Activated CD8-positive, alpha-beta memory T cell treated with anti-CD3 and anti-CD28 coated beads for 36 hours (primary cell): Measurements from ENCODE around the gene RAD51. TPM values are rescaled to one million over a fixed set of nuclear protein-coding genes. Genes with fewer than 3 reads are reported as not detected.

ENCODE experiments used
- CTCF ChIA-PET: fragments of 350-600 bp; sonication (Branson Sonifier 250); formaldehyde crosslinking; loops from one replicate; lab custom pipeline; 2021; ENCODE audit warnings: antibody characterized with exemption; lab: Charles Lee
- POLR2A ChIA-PET: fragments of 350-600 bp; sonication (Branson Sonifier 250); formaldehyde crosslinking; loops from one replicate; lab custom pipeline; 2021; ENCODE audit warnings: antibody characterized with exemption; lab: Charles Lee
- total RNA-seq, 2 experiments: library from RNA; stranded (reverse); gene quantifications; one replicate each; pipeline ENCODE4 v1.2.3, GENCODE V29; 2021

Gene RAD51
- total RNA-seq, 2 experiments from 2014 or later, result 63.8 to 69.5 TPM

DNA sequence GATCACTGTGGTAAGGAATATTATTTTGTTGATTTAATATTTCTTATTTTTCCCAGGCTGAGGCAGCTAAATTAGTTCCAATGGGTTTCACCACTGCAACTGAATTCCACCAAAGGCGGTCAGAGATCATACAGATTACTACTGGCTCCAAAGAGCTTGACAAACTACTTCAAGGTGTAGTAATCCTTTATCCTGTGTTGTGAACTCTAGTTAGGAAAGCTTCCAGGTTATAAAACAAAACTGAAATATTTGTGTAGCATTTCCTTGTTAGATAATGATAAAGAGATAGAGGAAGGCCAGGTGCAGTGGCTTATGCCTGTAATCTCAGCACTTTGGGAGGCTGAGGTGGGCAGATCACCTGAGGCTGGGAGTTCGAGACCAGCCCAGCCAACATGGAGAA is 11.1 kb downstream of the RAD51 start:
- ChIA-PET CTCF (no interaction called here), POLR2A (no interaction called here)

- ChIA-PET POLR2A (interaction anchor here (0.6 to 0.7 kb wide), 2 partner anchors 100 to 126 kb away, joined by 3 to 5 read pairs; no protein-coding TSS in a partner anchor), CTCF (no interaction called here)
These were observed 19.2 kb downstream of the RAD51 start for GRCh38 chr15:40714144-40714543.

GRCh38 chr15:40716165-40716564 is 21.2 kb downstream of the RAD51 start:
- CTCF ChIA-PET, result interaction anchor here (1.0 kb wide), 1 partner anchor 114 kb away, joined by 5 read pairs; no protein-coding TSS in a partner anchor
- POLR2A ChIA-PET, result no interaction called here

GRCh38 chr15:40721701-40722100 is 26.7 kb downstream of the RAD51 start:
- CTCF ChIA-PET, result no interaction called here

DNA sequence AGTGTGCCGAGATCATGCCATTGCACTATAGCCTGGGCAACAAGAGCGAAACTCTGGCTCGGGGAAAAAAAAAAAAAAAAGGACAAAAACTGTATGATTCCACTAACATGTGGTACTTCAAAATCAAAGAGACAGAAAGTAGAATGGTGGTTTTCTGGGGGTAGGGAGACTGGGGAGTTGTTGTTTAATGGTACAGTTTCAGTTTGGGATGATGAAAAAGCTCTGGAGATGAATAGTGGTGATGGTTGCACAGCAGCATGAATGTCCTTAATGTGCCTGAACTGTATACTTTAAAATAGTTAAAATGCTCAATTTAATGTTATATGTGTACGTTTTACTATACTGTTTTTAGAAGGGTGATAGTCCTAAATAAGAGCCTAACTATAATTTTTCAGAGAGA is 27.4 kb downstream of the RAD51 start:
- ChIA-PET POLR2A (interaction anchor here (0.7 kb wide), 2 partner anchors 27 to 154 kb away, joined by 5 to 7 read pairs; partner anchors contain the start of gene RAD51), CTCF (interaction anchor here (0.6 kb wide), 1 partner anchor 15 kb away, joined by 5 read pairs; no protein-coding TSS in a partner anchor)

More at GRCh38 chr15:40721701-40722100, 26.7 kb downstream of the RAD51 start:
- POLR2A ChIA-PET, result interaction anchor here (0.7 kb wide), 1 partner anchor 153 kb away, joined by 7 read pairs; no protein-coding TSS in a partner anchor

DNA sequence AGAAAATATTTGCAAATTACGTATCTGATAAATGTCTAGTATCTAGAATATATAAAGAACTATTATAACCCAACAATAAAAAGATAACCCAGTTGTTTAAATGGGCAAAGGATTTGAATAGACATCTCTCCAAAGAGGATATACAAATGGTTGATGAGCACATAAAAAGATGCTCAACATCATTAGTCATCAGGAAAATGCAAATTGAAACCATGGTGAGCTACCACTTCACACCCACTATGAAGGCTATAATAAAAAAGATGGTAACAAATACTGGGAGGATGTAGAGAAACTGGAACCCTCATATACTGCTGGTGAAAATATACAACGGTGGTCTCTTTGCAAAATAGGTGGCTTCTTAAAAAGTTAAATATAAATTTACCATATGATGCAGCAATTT is 28.0 kb downstream of the RAD51 start:
- POLR2A ChIA-PET, result interaction anchor here (0.7 kb wide), 1 partner anchor 28 kb away, joined by 5 read pairs; the partner anchor contains the start of gene RAD51
- CTCF ChIA-PET, result interaction anchor here (0.6 to 1.1 kb wide), 2 partner anchors 16 to 37 kb away, joined by 4 to 5 read pairs; no protein-coding TSS in a partner anchor

DNA sequence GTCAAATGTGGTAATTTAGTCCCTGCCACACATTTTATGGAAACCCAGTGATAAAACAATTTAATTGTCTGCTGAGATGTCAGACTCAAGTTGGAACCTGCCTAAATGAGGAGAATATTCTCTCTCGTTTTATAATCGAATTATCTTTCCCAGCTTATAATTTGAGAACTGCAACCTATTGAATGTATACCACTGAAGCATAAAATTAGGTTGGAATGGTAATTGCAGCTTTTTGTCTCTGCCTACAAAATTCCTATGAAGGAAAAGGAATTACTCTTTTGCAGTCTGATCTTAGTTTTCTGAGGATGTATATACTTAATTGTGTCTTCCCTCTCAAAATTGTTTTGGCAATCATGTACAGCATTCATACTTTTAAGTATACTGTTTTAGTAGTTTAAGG is 28.9 kb downstream of the RAD51 start:
- CTCF ChIA-PET, result interaction anchor here (1.1 kb wide), 1 partner anchor 38 kb away, joined by 4 read pairs; no protein-coding TSS in a partner anchor
- POLR2A ChIA-PET, result interaction anchor here (0.6 to 0.7 kb wide), 3 partner anchors 12 to 343 kb away, joined by 3 to 5 read pairs (median 5); no protein-coding TSS in a partner anchor

- POLR2A ChIA-PET, result interaction anchor here (0.6 kb wide), 1 partner anchor 206 kb away, joined by 3 read pairs; no protein-coding TSS in a partner anchor
- CTCF ChIA-PET, result interaction anchor here (0.6 to 1.2 kb wide), 3 partner anchors 23 to 37 kb away, joined by 3 to 4 read pairs (median 3); partner anchors contain the start of gene RAD51
These were observed 36.1 kb downstream of the RAD51 start for GRCh38 chr15:40731034-40731433.

- CTCF ChIA-PET, result no interaction called here
- POLR2A ChIA-PET, result interaction anchor here (0.5 kb wide), 1 partner anchor 12 kb away, joined by 5 read pairs; no protein-coding TSS in a partner anchor
These were observed 41.6 kb downstream of the RAD51 start for GRCh38 chr15:40736575-40736974.

- ChIA-PET CTCF (interaction anchor here (0.6 kb wide), 1 partner anchor 36 kb away, joined by 3 read pairs; no protein-coding TSS in a partner anchor), POLR2A (no interaction called here)
These were observed 42.1 kb downstream of the RAD51 start for GRCh38 chr15:40737048-40737447.

GRCh38 chr15:40739047-40739446 is 44.1 kb downstream of the RAD51 start:
- POLR2A ChIA-PET, result interaction anchor here (0.5 kb wide), 1 partner anchor 167 kb away, joined by 8 read pairs; no protein-coding TSS in a partner anchor
- CTCF ChIA-PET, result interaction anchor here (1.0 to 1.2 kb wide), 2 partner anchors 36 to 44 kb away, joined by 3 read pairs; no protein-coding TSS in a partner anchor

- CTCF ChIA-PET, result interaction anchor here (1.2 kb wide), 2 partner anchors 10 to 35 kb away, joined by 3 read pairs; no protein-coding TSS in a partner anchor
These were observed 44.9 kb downstream of the RAD51 start for GRCh38 chr15:40739854-40740253.

GRCh38 chr15:40743485-40743901 is 48.5 kb downstream of the RAD51 start:
- ChIA-PET POLR2A (interaction anchor here (0.5 to 1.9 kb wide), 8 partner anchors 13 to 191 kb away, joined by 3 to 15 read pairs (median 4); partner anchors contain the start of genes C15orf62, RAD51, RPUSD2 and SPINT1), CTCF (interaction anchor here (0.6 to 2.3 kb wide), 7 partner anchors 9 to 154 kb away, joined by 3 to 12 read pairs (median 4); partner anchors contain the start of genes RAD51 and ZFYVE19)

More at GRCh38 chr15:40739854-40740253, 44.9 kb downstream of the RAD51 start:
- POLR2A ChIA-PET, result no interaction called here

DNA sequence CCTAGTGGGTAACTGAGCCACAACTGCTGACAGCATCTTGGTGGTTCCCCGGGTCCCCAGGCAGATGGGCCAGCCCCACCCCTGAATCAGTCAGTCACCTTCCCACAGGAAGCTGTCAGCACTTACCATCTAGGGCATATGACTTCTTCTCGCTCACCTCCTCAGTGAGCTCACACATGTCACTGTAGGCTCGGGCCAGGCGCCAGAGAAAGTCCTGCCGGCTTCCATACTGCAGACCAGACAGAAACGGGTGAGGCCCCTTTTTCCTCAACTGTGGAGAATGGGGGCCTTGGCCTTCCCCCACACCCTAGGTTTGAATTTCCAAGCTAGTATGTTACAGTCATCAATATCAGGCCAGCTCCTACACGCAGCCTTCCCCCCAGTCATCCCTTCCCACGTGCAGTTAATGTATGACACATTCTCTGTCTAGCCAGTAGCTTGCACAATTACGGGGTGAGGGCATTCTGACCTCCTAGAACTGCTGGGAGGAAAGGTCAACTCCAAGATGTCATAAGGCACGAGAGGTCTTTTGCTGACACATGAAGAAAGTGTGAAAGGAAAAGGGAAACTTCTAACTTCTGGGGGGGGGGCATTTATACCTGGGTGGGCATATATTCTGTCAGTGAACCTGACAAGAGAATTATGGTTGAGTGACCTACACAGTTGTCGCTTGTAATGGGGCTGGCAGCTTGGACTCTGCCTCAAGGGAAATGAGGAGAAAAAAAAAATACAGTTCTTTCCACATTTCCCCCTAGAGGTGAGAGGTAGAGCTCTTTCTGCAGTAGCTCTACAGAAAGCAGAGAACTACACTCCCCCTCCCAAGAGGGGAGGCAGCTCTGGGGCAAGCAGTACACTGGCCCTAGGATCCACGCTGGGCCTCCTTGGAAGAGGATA is 49.2 kb downstream of the RAD51 start:
- ChIA-PET CTCF (interaction anchor here (0.6 to 2.3 kb wide), 9 partner anchors 8 to 154 kb away, joined by 3 to 12 read pairs (median 4); partner anchors contain the start of genes GCHFR, RAD51 and ZFYVE19), POLR2A (interaction anchor here (0.5 to 1.9 kb wide), 9 partner anchors 12 to 100 kb away, joined by 3 to 15 read pairs (median 4); partner anchors contain the start of genes C15orf62, GCHFR, RAD51 and SPINT1)

DNA sequence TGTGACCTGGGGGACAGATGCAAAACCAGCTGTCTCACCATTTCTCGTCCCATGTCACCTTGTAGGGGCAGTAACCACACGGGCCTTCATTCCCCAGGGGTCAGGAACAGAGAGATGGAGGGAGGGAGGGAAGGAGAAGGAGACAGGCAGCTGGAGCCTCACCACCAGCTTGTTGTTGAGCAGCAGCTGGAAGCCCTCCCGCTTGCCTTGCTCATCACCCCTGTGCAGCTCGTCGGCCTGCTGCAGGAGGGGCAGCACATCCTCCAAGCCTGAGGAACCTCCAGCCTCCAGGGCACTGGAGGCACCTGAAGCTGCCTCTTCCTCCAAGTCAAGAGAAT is 49.8 kb downstream of the RAD51 start:
- CTCF ChIA-PET, result interaction anchor here (1.0 to 2.3 kb wide), 5 partner anchors 8 to 62 kb away, joined by 3 to 12 read pairs (median 4); partner anchors contain the start of genes RAD51 and ZFYVE19
- POLR2A ChIA-PET, result interaction anchor here (0.5 to 1.9 kb wide), 5 partner anchors 11 to 50 kb away, joined by 4 to 15 read pairs (median 4); partner anchors contain the start of genes GCHFR and RAD51

DNA sequence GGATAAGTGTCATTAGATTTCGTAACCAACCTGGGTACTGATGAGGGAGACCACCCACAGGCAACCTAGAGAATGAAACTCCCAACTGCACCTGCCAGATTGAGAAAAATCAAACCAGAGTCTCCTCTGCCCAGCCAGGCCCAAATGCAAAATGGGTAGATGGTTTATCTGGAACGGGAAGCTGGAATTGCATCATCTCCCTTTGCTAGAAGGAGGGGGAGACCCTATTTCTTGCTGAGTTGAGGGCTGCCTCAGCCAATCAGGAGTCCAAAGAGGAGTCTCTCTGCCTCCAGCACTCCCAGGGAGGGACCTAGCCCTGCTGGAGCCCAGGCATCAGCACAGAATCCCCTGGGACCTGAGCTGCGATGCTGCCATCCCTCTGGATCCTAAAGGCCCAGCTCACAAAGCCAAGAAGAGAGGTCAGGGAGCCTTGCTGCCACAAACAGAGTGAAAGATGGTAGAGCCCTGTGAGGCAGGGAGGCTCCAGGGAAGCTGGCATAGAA is 52.0 kb downstream of the RAD51 start:
- POLR2A ChIA-PET, result interaction anchor here (0.6 to 1.0 kb wide), 2 partner anchors 52 to 147 kb away, joined by 4 to 5 read pairs; partner anchors contain the start of gene RAD51
- CTCF ChIA-PET, result interaction anchor here (0.7 to 1.6 kb wide), 5 partner anchors 18 to 157 kb away, joined by 3 to 5 read pairs (median 4); partner anchors contain the start of gene SPINT1

- ChIA-PET POLR2A (interaction anchor here (0.6 kb wide), 1 partner anchor 146 kb away, joined by 4 read pairs; no protein-coding TSS in a partner anchor), CTCF (interaction anchor here (0.7 to 1.6 kb wide), 2 partner anchors 20 to 69 kb away, joined by 3 to 4 read pairs; no protein-coding TSS in a partner anchor)
These were observed 53.0 kb downstream of the RAD51 start for GRCh38 chr15:40747685-40748631.
